Calu3 (cell line): ENCODE results near the gene STRBP. TPM values are rescaled to one million over a fixed set of nuclear protein-coding genes. Genes with fewer than 3 reads are reported as not detected.

Source experiments
- BruUV-seq: library from RNA; stranded (reverse); fragments of 400-500 nt; replicated peaks from 2 replicates; lab custom pipeline; 2021; lab: Mats Ljungman, UMichigan
- CTCF ChIA-PET: fragments of 300-600 bp; sonication (Branson Sonifier 250); formaldehyde crosslinking; loops from one replicate; lab custom pipeline; 2022; ENCODE audit warnings: antibody characterized with exemption; lab: Charles Lee
- DNase-seq: peaks from one replicate; pipeline ENCODE4 v3.0.0; 2022
- H3K27ac Mint-ChIP-seq: one replicate; pipeline ENCODE4 v1.8.0; 2022; ENCODE audit warnings: mixed read lengths; ENCODE audit not compliant: unreplicated experiment
- H3K27me3 Mint-ChIP-seq: one replicate; pipeline ENCODE4 v1.8.0; 2022; ENCODE audit warnings: mixed read lengths; ENCODE audit not compliant: unreplicated experiment
- H3K36me3 Mint-ChIP-seq: one replicate; pipeline ENCODE4 v1.8.0; 2022; ENCODE audit warnings: mild to moderate bottlenecking, moderate library complexity, mixed read lengths; ENCODE audit not compliant: insufficient read depth, unreplicated experiment
- H3K4me1 Mint-ChIP-seq: one replicate; pipeline ENCODE4 v1.8.0; 2022; ENCODE audit warnings: mild to moderate bottlenecking, low read depth, mixed read lengths; ENCODE audit not compliant: unreplicated experiment
- H3K4me3 Mint-ChIP-seq: one replicate; pipeline ENCODE4 v1.8.0; 2022; ENCODE audit warnings: mild to moderate bottlenecking, low read depth, moderate library complexity, mixed read lengths; ENCODE audit not compliant: unreplicated experiment
- H3K9me3 Mint-ChIP-seq: one replicate; pipeline ENCODE4 v1.8.0; 2022; ENCODE audit warnings: low read depth, mixed read lengths; ENCODE audit not compliant: unreplicated experiment
- intact Hi-C: fragments of 100-400 bp; cut with micrococcal nuclease; formaldehyde crosslinking; loops from one replicate; pipeline ENCODE4 v1.10.0; 2022; ENCODE audit not compliant: unreplicated experiment
- total RNA-seq: library from RNA; stranded (reverse); gene quantifications from 2 replicates; pipeline ENCODE4 v1.2.3, GENCODE V29; 2022
- TF ChIP-seq, protein P1 (sequence below): fragments of 200-600 bp; IDR thresholded peaks from one replicate; pipeline ENCODE4 v1.8.0; 2022; ENCODE audit warnings: antibody characterized with exemption; ENCODE audit not compliant: unreplicated experiment

The STRBP gene
- total RNA-seq, 1 experiment from 2014 or later: 27.3 TPM

DNA sequence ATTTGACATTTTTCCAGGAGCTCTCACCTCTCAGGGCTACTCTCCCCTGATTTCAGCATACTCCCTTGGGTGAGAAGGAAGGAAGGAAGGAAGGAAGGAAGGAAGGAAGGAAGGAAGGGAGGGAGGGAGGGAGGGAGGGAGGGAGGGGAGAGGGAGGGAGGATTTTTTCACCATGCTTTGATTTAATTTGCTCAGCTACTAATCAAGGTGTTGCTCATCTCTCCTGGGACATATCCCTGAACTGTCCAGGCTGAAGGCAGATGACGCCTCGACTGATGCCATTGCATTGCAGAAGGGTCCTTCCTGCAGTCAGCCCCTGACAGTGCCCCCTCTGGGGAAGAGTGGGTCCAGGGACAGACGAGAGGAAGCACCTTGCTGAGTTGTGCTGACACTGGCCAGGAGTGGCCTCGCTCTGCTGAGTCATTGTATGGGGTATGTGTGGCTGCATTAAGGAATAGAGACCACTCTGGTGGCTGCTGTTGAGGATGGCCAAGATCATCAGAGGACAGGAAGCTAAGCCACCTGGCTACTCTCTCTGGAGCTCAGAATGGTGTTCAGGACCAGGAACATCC lies 44.0 kb upstream of the STRBP start:
- no peaks in the 10 kb centered on the region for H3K9me3 Mint-ChIP-seq
- no TSS peak for BruUV-seq
- intact Hi-C loops: no loop called here
- DNase-seq: no peak
- TF ChIP-seq, protein P1, sequence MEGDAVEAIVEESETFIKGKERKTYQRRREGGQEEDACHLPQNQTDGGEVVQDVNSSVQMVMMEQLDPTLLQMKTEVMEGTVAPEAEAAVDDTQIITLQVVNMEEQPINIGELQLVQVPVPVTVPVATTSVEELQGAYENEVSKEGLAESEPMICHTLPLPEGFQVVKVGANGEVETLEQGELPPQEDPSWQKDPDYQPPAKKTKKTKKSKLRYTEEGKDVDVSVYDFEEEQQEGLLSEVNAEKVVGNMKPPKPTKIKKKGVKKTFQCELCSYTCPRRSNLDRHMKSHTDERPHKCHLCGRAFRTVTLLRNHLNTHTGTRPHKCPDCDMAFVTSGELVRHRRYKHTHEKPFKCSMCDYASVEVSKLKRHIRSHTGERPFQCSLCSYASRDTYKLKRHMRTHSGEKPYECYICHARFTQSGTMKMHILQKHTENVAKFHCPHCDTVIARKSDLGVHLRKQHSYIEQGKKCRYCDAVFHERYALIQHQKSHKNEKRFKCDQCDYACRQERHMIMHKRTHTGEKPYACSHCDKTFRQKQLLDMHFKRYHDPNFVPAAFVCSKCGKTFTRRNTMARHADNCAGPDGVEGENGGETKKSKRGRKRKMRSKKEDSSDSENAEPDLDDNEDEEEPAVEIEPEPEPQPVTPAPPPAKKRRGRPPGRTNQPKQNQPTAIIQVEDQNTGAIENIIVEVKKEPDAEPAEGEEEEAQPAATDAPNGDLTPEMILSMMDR: no peak
- H3K4me1 Mint-ChIP-seq: no peaks in the 10 kb centered on the region
- CTCF ChIA-PET: no interaction called here
- H3K27me3 Mint-ChIP-seq: peaks cover 21% of the 10 kb centered on the region
- H3K36me3 Mint-ChIP-seq: no peaks in the 10 kb centered on the region
- no peak overlapping the region for H3K27ac Mint-ChIP-seq
- no peak overlapping the region for H3K4me3 Mint-ChIP-seq

DNA sequence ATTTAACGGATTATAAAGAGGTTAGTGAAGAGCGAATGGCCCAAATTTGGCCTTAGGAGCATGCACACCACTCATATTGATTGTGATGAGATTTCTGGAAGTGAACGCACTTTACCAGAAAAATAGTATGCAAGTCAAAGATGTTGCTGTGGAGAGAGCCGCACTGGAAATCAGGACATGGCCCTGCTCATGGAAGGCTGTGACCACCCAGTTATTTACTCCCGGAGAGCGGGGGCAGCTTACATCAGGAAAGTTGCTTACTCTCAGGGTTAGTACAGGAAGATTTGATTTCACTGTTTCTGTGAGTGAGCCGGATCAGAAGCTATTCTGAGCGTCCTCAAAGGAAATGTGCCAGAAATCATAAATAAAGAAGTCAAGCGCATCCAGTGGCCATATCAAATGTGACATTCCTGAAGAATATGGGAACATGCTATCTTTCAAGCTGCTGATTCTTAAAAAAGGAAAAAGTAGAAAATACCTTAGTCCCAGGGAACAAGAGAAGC lies 42.9 kb upstream of the STRBP start:
- Mint-ChIP-seq H3K36me3 (no peaks in the 10 kb centered on the region), H3K27me3 (peaks cover 21% of the 10 kb centered on the region), H3K4me3 (no peak overlapping the region), H3K9me3 (no peaks in the 10 kb centered on the region), H3K27ac (no peak overlapping the region), H3K4me1 (no peaks in the 10 kb centered on the region)
- BruUV-seq: no TSS peak
- CTCF ChIA-PET: no interaction called here
- DNase-seq: no peak
- TF ChIP-seq, protein P1: no peak
- intact Hi-C loops: no loop called here

DNA sequence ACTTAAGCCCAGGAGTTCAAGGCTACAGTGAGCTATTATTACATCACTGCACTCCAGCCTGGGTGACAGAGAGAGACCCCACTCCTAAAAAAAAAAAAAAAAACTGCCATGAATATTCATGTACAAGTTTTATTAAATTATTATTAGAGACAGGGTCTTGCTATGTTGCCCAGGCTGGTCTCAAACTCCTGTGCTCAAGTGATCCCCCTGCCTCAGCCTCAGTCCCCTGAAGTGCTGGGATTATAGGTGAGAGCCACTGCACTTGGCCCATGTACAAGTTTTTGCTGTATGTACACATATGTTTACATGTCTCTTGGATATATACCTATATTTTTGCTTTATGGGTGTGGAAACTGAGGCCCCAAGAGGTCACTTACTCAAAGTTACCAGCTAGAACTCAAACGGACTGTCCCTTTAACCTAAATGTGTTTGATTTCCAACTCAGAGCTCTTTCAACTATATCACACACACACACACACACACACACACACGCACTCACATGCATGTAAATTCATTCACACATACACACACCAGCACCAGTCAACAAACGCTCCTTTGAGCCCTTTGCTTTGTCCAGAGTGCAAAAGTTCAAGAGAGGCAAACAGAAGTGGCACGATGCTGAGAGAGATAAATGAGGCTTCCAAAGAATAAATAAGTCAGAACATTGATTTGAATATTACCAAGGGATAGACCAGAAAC lies 42.3 kb upstream of the STRBP start:
- CTCF ChIA-PET: no interaction called here
- Mint-ChIP-seq H3K27me3 (peaks cover 21% of the 10 kb centered on the region), H3K4me1 (no peaks in the 10 kb centered on the region), H3K36me3 (no peaks in the 10 kb centered on the region), H3K4me3 (no peak overlapping the region), H3K27ac (no peak overlapping the region), H3K9me3 (no peaks in the 10 kb centered on the region)
- no peak for DNase-seq
- intact Hi-C loops: no loop called here
- TF ChIP-seq, protein P1: no peak
- BruUV-seq: no TSS peak

DNA sequence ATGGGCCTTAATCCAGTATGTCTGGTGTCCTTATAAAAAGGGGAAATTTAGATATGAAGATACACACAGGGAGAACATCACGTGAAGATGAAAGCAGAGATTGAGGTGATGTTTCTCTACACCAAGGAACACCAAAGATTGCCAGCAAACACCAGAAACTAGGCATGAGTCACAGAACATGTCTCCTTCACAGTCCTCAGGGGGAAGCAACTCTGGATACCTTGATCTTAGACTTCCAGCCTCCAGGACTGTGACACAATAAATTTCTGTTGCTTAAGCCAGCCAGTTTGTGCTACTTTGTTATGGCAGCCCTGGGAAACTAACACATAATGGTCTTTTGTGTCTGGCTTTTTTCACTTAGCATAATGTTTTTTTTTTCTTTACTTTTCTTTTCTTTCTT lies 41.2 kb upstream of the STRBP start:
- TF ChIP-seq, protein P1: no peak
- intact Hi-C loops: no loop called here
- no peak for DNase-seq
- CTCF ChIA-PET: no interaction called here
- no peak overlapping the region for H3K4me3 Mint-ChIP-seq
- no peaks in the 10 kb centered on the region for H3K9me3 Mint-ChIP-seq
- no peak overlapping the region for H3K27ac Mint-ChIP-seq
- no peaks in the 10 kb centered on the region for H3K36me3 Mint-ChIP-seq
- BruUV-seq: no TSS peak
- peaks cover 7% of the 10 kb centered on the region for H3K4me1 Mint-ChIP-seq
- H3K27me3 Mint-ChIP-seq: peaks cover 21% of the 10 kb centered on the region
